Body of pancreas (tissue), 4 donors: Measurements from ENCODE around the gene C1QTNF4. TPM values are rescaled to one million over a fixed set of nuclear protein-coding genes. Genes with fewer than 3 reads are reported as not detected.

ENCODE experiments used
- ATAC-seq: fragments of 150-250 bp; one replicate; pipeline ENCODE4 v1.9.1; 2016
- DNase-seq, 4 donors: peaks; one replicate each; pipeline ENCODE4 v3.0.0-alpha.2; 2019
- H3K27ac ChIP-seq, 4 donors: fragments of 200-600 bp; sonication (generic); 1 replicate in 3 of 4; 2 replicates in 1 of 4; pipeline versions ENCODE4 v1.5.1 to v1.6.1; 2016 to 2019; ENCODE audit warnings: mild to moderate bottlenecking in 1 of 4, mixed read lengths in 1 of 4, moderate library complexity in 1 of 4
- H3K27me3 ChIP-seq, 2 donors: fragments of 200-600 bp; sonication (generic); one replicate each; pipeline ENCODE4 v1.6.0; 2016; ENCODE audit warnings: mild to moderate bottlenecking in 1 of 2
- H3K36me3 ChIP-seq, 2 donors: fragments of 200-600 bp; sonication (generic); replicated peaks in 1 of 2; 2 replicates each; pipeline ENCODE4 v1.5.1; 2016; ENCODE audit warnings: low read depth in 2 of 2; ENCODE audit not compliant: insufficient read depth in 1 of 2
- H3K4me1 ChIP-seq: fragments of 200-600 bp; sonication (generic); one replicate; pipeline ENCODE4 v1.6.0; 2016
- H3K4me3 ChIP-seq, 2 donors: fragments of 200-600 bp; sonication (generic); 1 replicate in 1 of 2; 2 replicates in 1 of 2; pipeline ENCODE4 v1.5.1; 2016 to 2019
- H3K9me3 ChIP-seq, 3 donors: fragments of 200-600 bp; sonication (generic); 1 replicate in 2 of 3; 2 replicates in 1 of 3; pipeline ENCODE4 v1.5.1; 2016
- CTCF ChIP-seq, 7 experiments: fragments of 450-650 bp in 4 of 7; fragments of 200-600 bp in 3 of 7; sonication (generic) in 3 of 7; IDR thresholded peaks; one replicate each; pipeline ENCODE4 v1.5.1; 2016 to 2019; ENCODE audit warnings: antibody characterized with exemption in 7 of 7
- POLR2A ChIP-seq, 3 donors: fragments of 450-650 bp; IDR thresholded peaks; one replicate each; pipeline ENCODE4 v1.6.1; 2016; ENCODE audit warnings: antibody characterized with exemption in 3 of 3, mild to moderate bottlenecking in 2 of 3
- WGBS, 2 donors: methylation state at CpG; one replicate each; pipeline ENCODE4 v1.1.5; 2017; 5-methylcytosine and 5-hydroxymethylcytosine counted together
- intact Hi-C: fragments of 100-400 bp; cut with DNase I; formaldehyde crosslinking; loops from one replicate; pipeline ENCODE4 v1.15.1; 2023
- small RNA-seq: library from RNA; depleted of rRNA; stranded (forward); fragments of <200 nt; gene quantifications from one replicate; pipeline ENCODE3, GENCODE V24; 2016
- total RNA-seq, 2 donors: library from RNA; depleted of rRNA; stranded (reverse); fragments of >200 nt; gene quantifications; one replicate each; pipeline ENCODE4 v1.1.0, GENCODE V29; 2016

C1QTNF4 gene
- total RNA-seq, 2 donors from 2014 or later = 0.33 to 1.8 TPM

- H3K27ac ChIP-seq = no peak overlapping the region
- no peaks in the 10 kb centered on the region for H3K9me3 ChIP-seq
- intact Hi-C loops = no loop called here
- H3K4me3 ChIP-seq = no peak overlapping the region
- DNase-seq (no peak), ATAC-seq (no peak)
- no peaks in the 10 kb centered on the region for H3K36me3 ChIP-seq
- WGBS, 2 donors = 80 to 84% methylated on average over 2 of the region's 2 CpGs
- peaks cover 44% of the 10 kb centered on the region for H3K4me1 ChIP-seq
- TF ChIP-seq CTCF (IDR thresholded peaks at IDR 0.05) (no peak), POLR2A (IDR thresholded peaks at IDR 0.05) (no peak)
- H3K27me3 ChIP-seq = no peaks in the 10 kb centered on the region
These were observed 53.1 kb downstream of the C1QTNF4 start for GRCh38 chr11:47541070-47541469.

- DNase-seq = peak; percentile 28 to 57 (median 46)
These were observed 54.6 kb downstream of the C1QTNF4 start for GRCh38 chr11:47539681-47540039.

More at GRCh38 chr11:47539681-47540039, 54.6 kb downstream of the C1QTNF4 start:
- H3K27ac ChIP-seq = peak overlapping the region in 1 of 4 donors; percentile 48
- WGBS, 2 donors = 4 to 22% methylated on average over 2 of the region's 2 CpGs
- H3K4me3 ChIP-seq = no peak overlapping the region
- peak; percentile 65 for ATAC-seq
- no peaks in the 10 kb centered on the region for H3K36me3 ChIP-seq
- peaks cover 41% of the 10 kb centered on the region for H3K4me1 ChIP-seq
- no peaks in the 10 kb centered on the region for H3K27me3 ChIP-seq
- intact Hi-C loops = no loop called here
- TF ChIP-seq POLR2A (IDR thresholded peaks at IDR 0.05) = no peak
- TF ChIP-seq CTCF (IDR thresholded peaks at IDR 0.05) = peak in 1 of 7 experiments; percentile 7
- no peaks in the 10 kb centered on the region for H3K9me3 ChIP-seq

Small RNA genes lying within 50 kb of the gene (small RNA-seq; reads per million reads assigned to genes)
- not detected for gene RN7SL652P
- not detected for gene RNU5E-10P

Other genes with a start within 250 kb of the C1QTNF4 start
- gene MYBPC3, start 241.7 kb downstream of the C1QTNF4 start, total RNA-seq = not detected
- 10 to 100 TPM in 1 of 2 donors, 1 to 10 TPM in 1; 7.5 to 10.9 TPM for gene SPI1, start 215.9 kb downstream of the C1QTNF4 start, total RNA-seq
- 10 to 100 TPM; 54.7 TPM for gene SLC39A13, start 185.8 kb downstream of the C1QTNF4 start, total RNA-seq
- 10 to 100 TPM; 43.8 to 62.8 TPM for gene PSMC3, start 168.0 kb downstream of the C1QTNF4 start, total RNA-seq
- not detected for gene RAPSN, start 145.3 kb downstream of the C1QTNF4 start, total RNA-seq
- gene CELF1, start 41.3 kb downstream of the C1QTNF4 start, total RNA-seq = 10 to 100 TPM; 56.0 to 86.0 TPM
- gene PTPMT1, start 28.8 kb downstream of the C1QTNF4 start, total RNA-seq = 10 to 100 TPM; 52.4 TPM
- 1 to 10 TPM; 3.6 to 6.7 TPM for gene KBTBD4, start 15.4 kb downstream of the C1QTNF4 start, total RNA-seq
- gene NDUFS3, start 15.3 kb downstream of the C1QTNF4 start, total RNA-seq = 10 to 100 TPM; 27.2 to 28.7 TPM
- gene FAM180B, start 7.7 kb downstream of the C1QTNF4 start, total RNA-seq = under 1 TPM in 1 of 2 donors, not detected in 1; 0.66 TPM
- 10 to 100 TPM; 15.5 to 21.0 TPM for gene MTCH2, start 48.1 kb upstream of the C1QTNF4 start, total RNA-seq
- gene AGBL2, start 121.0 kb upstream of the C1QTNF4 start, total RNA-seq = 1 to 10 TPM; 2.9 to 5.3 TPM
- gene FNBP4, start 172.9 kb upstream of the C1QTNF4 start, total RNA-seq = 100 to 1,000 TPM in 1 of 2 donors, 10 to 100 TPM in 1; 87.9 to 129 TPM